ENCODE data around the gene FOXF2.

GRCh38 chr6:1380625-1381427 is 8.6 kb upstream of the FOXF2 start:
- TF ChIP-seq CTCF (IDR thresholded peaks at IDR 0.05) (no peak), POLR2AphosphoS5 (IDR thresholded peaks at IDR 0.05) (no peak), POLR2A (IDR thresholded peaks at IDR 0.05) (no peak)
